Measurements from ENCODE around the gene SPATS2. TPM values are rescaled to one million over a fixed set of nuclear protein-coding genes. Genes with fewer than 3 reads are reported as not detected.

SPATS2 gene
- total and polyA plus RNA-seq, 10 of the 15 experiments (the other 5 are each of a cell fraction or from before 2014, with no cell fraction given), result 9.0 to 54.2 (median 27.5) TPM

GRCh38 chr12:49512546-49512945 lies 145.3 kb downstream of the SPATS2 start:
- POLR2A ChIA-PET, result interaction anchor here (0.5 to 1.4 kb wide), 2 partner anchors 8 to 146 kb away, joined by 4 to 5 read pairs; partner anchors contain the start of gene SPATS2
- no peaks in the 10 kb centered on the region for H3K4me1 ChIP-seq (ENCODE audit: control insufficient read depth, insufficient read depth, low read length)
- H4K20me1 ChIP-seq (ENCODE audit: control insufficient read depth, insufficient read depth), result no peaks in the 10 kb centered on the region
- BruUV-seq (replicated peaks), result no TSS peak
- no peaks in the 10 kb centered on the region for H3K9me3 ChIP-seq (replicated peaks; ENCODE audit: control insufficient read depth, insufficient read depth, low read length)
- no peak overlapping the region for H3K4me3 ChIP-seq
- H3K27ac ChIP-seq (ENCODE audit: control insufficient read depth, insufficient read depth), result no peak overlapping the region
- WGBS (ENCODE audit: insufficient coverage, insufficient replicate concordance, low lambda C conversion rate, missing lambda C conversion rate), result 100% methylated on average over 1 of the region's 1 CpG
- ATAC-seq (no peak), FAIRE-seq (no peak), DNase-seq (ENCODE audit: low read depth, low spot score) (no peak)
- RAD21 ChIA-PET (ENCODE audit: unreplicated experiment), result interaction anchor here (0.7 to 7.3 kb wide), 5 partner anchors 135 to 1442 kb away, joined by 3 to 258 read pairs (median 6); partner anchors contain the start of gene SPATS2
- no peak overlapping the region for H3K4me2 ChIP-seq (ENCODE audit: control insufficient read depth, insufficient read depth)
- in situ Hi-C loops (cut with MboI), result no loop called here
- H3K36me3 ChIP-seq (ENCODE audit: control insufficient read depth in 2 of 2, insufficient read depth in 2 of 2, low read length in 1 of 2), result peaks cover 0 to 5% of the 10 kb centered on the region in 2 experiments; a peak in 2 of 4 replicates
- SMC1A ChIA-PET (ENCODE audit: uncharacterized antibody, unreplicated experiment), result interaction anchor here (1.0 to 33.2 kb wide), 13 partner anchors 9 to 224 kb away, joined by 3 to 740 read pairs (median 4); partner anchors contain the start of gene SPATS2
- intact Hi-C loops (cut with micrococcal nuclease; ENCODE audit: unreplicated experiment), result no loop called here
- no peak overlapping the region for H3K9ac ChIP-seq (ENCODE audit: control insufficient read depth, insufficient read depth, low read length)
- H3K27me3 ChIP-seq (replicated peaks in 1 of 2; ENCODE audit: control insufficient read depth in 2 of 2, insufficient read depth in 2 of 2, low read length in 1 of 2), result no peaks in the 10 kb centered on the region
- CTCF ChIA-PET, result interaction anchor here (0.9 to 10.1 kb wide), 16 partner anchors 8 to 181 kb away, joined by 3 to 712 read pairs (median 10); partner anchors contain the start of genes DNAJC22 and SPATS2
- no peak overlapping the region for H2AFZ ChIP-seq (ENCODE audit: control insufficient read depth, low read depth, low read length)
- no peaks in the 10 kb centered on the region for H3K79me2 ChIP-seq (ENCODE audit: control insufficient read depth, insufficient read depth, low read length)
- no peak for TF ChIP-seq BCL3 (IDR thresholded peaks at IDR 0.05; ENCODE audit: borderline replicate concordance, insufficient read depth, low read depth, low read length, poor library complexity, severe bottlenecking)
- TF ChIP-seq CHD4 (IDR thresholded peaks at IDR 0.05), result no peak
- no peak for TF ChIP-seq CREM (IDR thresholded peaks at IDR 0.05; ENCODE audit: low read depth)
- no peak for TF ChIP-seq SUPT20H (IDR thresholded peaks at IDR 0.05; ENCODE audit: borderline replicate concordance, control insufficient read depth, low read depth, low read length)
- no peak for TF ChIP-seq RUNX3 (IDR thresholded peaks at IDR 0.05; ENCODE audit: low read length)
- TF ChIP-seq BACH1 (IDR thresholded peaks at IDR 0.05; ENCODE audit: borderline replicate concordance), result no peak
- TF ChIP-seq TCF3 (IDR thresholded peaks at IDR 0.05; ENCODE audit: borderline replicate concordance, insufficient read depth, low read depth, low read length), result no peak
- TF ChIP-seq NR2C2 (IDR thresholded peaks at IDR 0.05; ENCODE audit: borderline replicate concordance, control insufficient read depth, insufficient read length, low read depth), result no peak
- no peak for TF ChIP-seq DPF2 (IDR thresholded peaks at IDR 0.05)
- TF ChIP-seq ZNF217 (IDR thresholded peaks at IDR 0.05), result no peak
- TF ChIP-seq CBX5 (IDR thresholded peaks at IDR 0.05; ENCODE audit: low read depth), result no peak
- TF ChIP-seq SIN3A (IDR thresholded peaks at IDR 0.05; ENCODE audit: low read depth, low read length), result no peak
- no peak for TF ChIP-seq IRF4 (IDR thresholded peaks at IDR 0.05; ENCODE audit: low read depth, low read length)
- TF ChIP-seq BCL11A (IDR thresholded peaks at IDR 0.05; ENCODE audit: low read depth, low read length), result no peak
- TF ChIP-seq SMAD5 (IDR thresholded peaks at IDR 0.05; ENCODE audit: low read depth), result no peak
